RWPE1 (cell line): ENCODE data around the gene GAD1.

ENCODE experiments used
- CTCF ChIA-PET: fragments of 350-600 bp; sonication (Branson Sonifier 250); formaldehyde crosslinking; extraction: SDS; loops from one replicate; lab custom pipeline; 2021; lab: Yijun Ruan, JAX
- POLR2A ChIA-PET: fragments of 400-600 bp; formaldehyde crosslinking; extraction: SDS; loops from one replicate; lab custom pipeline; 2020; ENCODE audit warnings: antibody characterized with exemption; ENCODE audit not compliant: low non-redundant PET; lab: Yijun Ruan, JAX
- DNase-seq: peaks from one replicate; pipeline ENCODE4 v3.0.0; 2012; ENCODE audit warnings: low spot score
- H3K27ac ChIP-seq: fragments of 450-650 bp; 2 replicates; pipeline ENCODE4 v1.5.1; 2017
- TF ChIP-seq, protein P1 (sequence below): fragments of 450-650 bp; conservative IDR thresholded peaks from 2 replicates; pipeline ENCODE4 v1.5.1; 2017; ENCODE audit warnings: low read depth, mild to moderate bottlenecking

The GAD1 gene

DNA sequence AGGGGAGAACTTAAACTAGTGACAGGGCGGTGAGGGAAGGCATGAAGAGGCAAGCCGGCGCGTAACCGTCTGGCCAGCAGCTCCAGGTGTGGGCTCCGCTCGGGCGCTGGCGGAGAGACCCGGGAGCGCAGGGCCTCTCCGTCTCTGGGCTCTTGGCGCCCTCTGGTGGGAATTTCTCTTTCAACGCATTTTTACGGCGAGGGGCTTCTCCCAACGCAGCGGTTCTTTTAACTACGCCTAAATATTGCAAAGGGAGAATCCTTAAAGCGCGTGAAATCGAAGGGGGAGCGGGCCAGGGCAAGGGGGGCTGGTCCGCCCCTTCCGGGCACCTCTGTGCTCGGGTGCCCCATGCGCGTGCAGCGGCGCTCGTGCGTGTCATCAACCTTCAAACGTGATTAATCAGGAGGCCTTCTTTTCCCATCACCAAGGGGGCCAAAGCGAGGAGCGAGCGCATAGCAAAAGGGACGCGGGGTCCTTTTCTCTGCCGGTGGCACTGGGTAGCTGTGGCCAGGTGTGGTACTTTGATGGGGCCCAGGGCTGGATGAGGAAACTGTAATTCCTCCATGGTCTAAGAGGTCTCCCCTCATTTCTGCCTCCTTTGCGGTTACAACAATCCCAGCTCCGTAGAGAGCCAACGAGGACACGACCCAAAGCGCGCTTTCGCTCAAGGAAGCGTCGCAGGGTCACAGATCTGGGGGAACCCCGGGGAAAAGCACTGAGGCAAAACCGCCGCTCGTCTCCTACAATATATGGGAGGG, 762 bp upstream of the GAD1 start:
- DNase-seq = peak; percentile 85
- POLR2A ChIA-PET = interaction anchor here (1.2 kb wide), 1 partner anchor 14 kb away, joined by 3 read pairs; no protein-coding TSS in a partner anchor

DNA sequence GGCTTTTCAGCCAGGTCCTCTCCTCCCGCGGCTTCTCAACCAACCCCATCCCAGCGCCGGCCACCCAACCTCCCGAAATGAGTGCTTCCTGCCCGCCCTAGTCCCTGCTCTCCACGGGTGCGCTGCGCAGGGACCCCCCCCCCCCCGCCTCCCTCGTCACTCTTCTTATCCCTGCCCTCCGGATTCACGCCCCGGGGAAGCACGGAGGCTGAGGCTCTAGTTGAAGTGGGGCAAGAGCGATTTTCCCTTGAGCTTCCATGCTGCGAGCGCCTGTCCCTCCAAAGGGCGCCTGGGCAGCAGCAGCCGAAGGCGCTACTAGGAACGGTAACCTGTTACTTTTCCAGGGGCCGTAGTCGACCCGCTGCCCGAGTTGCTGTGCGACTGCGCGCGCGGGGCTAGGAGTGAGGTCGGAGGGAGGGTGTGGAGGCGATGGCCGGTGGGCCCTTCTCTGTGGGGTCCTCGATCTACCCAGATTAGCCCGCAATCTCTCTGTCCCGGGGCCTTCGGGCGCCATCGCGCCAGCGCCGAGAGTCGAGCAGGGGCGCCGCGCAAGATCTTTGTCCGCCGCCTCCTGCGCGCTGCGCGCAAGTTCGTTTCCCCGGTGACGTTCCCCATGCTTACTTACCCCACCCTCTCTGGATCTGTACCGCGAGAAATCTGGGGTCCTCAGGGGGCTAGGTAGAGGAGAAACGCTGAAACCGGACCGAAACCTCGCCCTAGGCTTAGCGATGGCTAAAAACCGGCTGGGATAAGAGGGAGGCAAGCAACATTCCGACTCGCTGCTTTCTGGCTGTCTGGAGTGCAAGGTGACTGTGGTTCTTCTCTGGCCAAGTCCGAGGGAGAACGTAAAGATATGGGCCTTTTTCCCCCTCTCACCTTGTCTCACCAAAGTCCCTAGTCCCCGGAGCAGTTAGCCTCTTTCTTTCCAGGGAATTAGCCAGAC, 677 bp downstream of the GAD1 start:
- POLR2A ChIA-PET = interaction anchor here (0.6 to 0.8 kb wide), 3 partner anchors 26 to 116 kb away, joined by 3 to 4 read pairs (median 3); no protein-coding TSS in a partner anchor
- peak; percentile 31 for DNase-seq
- TF ChIP-seq, protein P1, sequence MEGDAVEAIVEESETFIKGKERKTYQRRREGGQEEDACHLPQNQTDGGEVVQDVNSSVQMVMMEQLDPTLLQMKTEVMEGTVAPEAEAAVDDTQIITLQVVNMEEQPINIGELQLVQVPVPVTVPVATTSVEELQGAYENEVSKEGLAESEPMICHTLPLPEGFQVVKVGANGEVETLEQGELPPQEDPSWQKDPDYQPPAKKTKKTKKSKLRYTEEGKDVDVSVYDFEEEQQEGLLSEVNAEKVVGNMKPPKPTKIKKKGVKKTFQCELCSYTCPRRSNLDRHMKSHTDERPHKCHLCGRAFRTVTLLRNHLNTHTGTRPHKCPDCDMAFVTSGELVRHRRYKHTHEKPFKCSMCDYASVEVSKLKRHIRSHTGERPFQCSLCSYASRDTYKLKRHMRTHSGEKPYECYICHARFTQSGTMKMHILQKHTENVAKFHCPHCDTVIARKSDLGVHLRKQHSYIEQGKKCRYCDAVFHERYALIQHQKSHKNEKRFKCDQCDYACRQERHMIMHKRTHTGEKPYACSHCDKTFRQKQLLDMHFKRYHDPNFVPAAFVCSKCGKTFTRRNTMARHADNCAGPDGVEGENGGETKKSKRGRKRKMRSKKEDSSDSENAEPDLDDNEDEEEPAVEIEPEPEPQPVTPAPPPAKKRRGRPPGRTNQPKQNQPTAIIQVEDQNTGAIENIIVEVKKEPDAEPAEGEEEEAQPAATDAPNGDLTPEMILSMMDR = no peak
- peak overlapping the region; percentile 88 for H3K27ac ChIP-seq
- CTCF ChIA-PET = interaction anchor here (0.6 to 1.5 kb wide), 10 partner anchors 14 to 478 kb away, joined by 3 to 4 read pairs (median 4); no protein-coding TSS in a partner anchor

More for the DNA sequence above, 762 bp upstream of the GAD1 start:
- TF ChIP-seq, protein P1 = peak; percentile 89
- peak overlapping the region; percentile 88 for H3K27ac ChIP-seq
- CTCF ChIA-PET = interaction anchor here (0.6 to 2.2 kb wide), 27 partner anchors 9 to 1696 kb away, joined by 3 to 12 read pairs (median 4); partner anchors contain the start of gene SP5

DNA sequence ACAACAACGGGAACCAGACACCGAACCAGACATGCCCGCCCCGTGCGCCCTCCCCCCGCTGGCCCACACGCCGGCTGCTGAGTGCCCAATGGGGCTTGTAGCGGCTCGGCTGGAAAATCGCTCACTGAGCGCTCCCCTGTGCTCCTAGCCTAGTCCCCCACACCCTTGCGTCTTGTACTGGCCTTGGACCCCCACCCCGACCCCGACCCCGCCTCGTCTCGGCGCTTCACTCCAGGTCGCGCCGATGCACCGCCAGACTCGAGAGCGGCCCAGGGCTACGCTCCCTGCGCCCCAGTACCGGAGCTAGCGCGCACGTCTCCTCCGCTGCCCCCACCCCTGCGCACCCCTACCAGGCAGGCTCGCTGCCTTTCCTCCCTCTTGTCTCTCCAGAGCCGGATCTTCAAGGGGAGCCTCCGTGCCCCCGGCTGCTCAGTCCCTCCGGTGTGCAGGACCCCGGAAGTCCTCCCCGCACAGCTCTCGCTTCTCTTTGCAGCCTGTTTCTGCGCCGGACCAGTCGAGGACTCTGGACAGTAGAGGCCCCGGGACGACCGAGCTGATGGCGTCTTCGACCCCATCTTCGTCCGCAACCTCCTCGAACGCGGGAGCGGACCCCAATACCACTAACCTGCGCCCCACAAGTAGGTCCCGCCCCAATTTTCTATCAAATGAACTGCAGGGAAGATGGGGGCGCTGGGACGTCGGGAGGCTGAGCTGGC, 1.5 kb downstream of the GAD1 start:
- TF ChIP-seq, protein P1 = no peak
- H3K27ac ChIP-seq = peak overlapping the region; percentile 88
- ChIA-PET POLR2A (no interaction called here), CTCF (interaction anchor here (0.5 to 1.1 kb wide), 4 partner anchors 27 to 1960 kb away, joined by 3 read pairs; no protein-coding TSS in a partner anchor)
- DNase-seq = peak; percentile 42

DNA sequence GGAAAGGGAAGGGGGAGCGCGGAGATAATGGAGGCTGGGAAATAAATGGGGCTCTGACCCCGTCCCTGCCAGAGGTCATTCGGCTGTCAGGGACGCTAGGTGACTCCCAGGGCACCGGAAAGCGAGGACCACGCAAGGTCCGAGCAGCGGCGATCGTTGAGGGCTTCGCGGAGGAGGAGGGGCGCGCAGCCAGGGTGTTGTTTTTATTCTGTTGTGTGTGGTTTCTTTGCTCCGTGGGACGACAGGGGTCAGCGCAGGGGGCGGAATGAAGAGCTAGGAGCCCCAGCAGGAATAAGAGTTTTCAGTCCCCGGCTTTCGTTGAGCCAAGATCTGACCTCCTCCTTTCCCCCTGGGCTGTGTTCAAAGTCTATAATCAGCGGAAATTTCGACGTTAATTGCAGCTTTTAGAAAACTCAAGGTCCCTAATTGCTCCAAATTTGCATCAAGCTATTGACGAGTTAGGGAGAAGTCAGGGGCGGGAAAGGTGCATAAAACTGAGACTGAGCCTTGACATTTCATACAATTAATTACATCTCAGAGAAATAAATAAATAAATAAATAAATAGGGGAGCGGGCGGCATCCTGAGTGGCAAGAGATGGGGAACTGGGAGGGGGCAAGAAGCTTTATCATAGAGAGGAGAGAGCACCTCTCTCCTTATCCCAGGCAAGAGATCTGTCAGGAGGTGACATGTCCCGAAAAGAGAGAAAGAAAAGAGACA, 2.2 kb downstream of the GAD1 start:
- TF ChIP-seq, protein P1 = no peak
- ChIA-PET POLR2A (no interaction called here), CTCF (interaction anchor here (0.5 to 1.1 kb wide), 4 partner anchors 26 to 1960 kb away, joined by 3 to 4 read pairs (median 3); no protein-coding TSS in a partner anchor)
- no peak for DNase-seq
- no peak overlapping the region for H3K27ac ChIP-seq

DNA sequence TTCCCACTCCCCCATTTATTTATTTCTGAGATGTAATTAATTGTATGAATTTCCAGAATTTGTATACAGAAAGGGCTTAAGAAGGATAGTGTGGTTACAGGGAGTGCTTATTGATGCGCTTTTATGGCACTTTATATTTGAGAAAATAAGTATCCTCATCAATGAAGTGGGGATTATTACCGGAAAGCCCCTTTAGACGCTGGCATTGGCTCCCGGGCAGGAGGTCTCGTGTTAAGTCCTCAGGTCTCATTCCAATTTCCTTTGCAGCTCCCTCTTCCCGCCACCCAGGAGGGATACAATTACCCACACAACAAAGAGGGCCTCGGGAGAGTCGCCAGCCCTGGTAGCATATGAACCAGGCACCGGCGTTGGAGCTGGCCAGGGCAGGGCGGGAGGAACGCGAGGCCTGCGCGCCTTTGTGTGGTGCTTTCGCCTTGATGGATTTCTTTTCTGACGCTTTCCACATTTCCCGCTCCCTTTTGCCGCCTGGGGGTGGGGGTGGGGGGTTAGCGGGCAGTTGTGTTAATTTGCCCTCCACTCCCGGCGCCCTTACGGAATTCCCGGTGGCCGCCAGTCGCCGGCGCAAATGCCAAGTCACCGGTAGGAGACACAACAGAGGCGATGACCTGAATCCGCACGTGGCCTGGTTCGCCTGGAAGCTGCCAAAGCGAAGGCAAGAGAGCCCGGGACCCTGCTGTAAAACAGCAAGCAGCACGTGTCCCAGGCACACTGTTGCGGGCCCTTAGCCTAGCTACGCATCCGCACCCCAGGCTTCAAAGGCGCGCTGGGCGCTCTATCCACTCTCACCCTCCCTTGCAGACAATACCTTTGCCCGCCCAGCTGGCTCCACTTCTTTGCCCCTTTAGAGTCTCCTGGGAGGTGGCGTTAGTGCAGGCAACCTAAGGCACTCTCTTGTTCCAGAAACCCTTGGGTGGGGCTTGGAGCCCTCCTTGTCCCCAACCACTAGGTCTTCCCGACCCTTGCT, 3.3 kb downstream of the GAD1 start:
- CTCF ChIA-PET = no interaction called here
- POLR2A ChIA-PET = no interaction called here
- no peak overlapping the region for H3K27ac ChIP-seq
- no peak for DNase-seq
- TF ChIP-seq, protein P1 = no peak
